ENCODE measurements around the gene ATP5F1C.

DNA sequence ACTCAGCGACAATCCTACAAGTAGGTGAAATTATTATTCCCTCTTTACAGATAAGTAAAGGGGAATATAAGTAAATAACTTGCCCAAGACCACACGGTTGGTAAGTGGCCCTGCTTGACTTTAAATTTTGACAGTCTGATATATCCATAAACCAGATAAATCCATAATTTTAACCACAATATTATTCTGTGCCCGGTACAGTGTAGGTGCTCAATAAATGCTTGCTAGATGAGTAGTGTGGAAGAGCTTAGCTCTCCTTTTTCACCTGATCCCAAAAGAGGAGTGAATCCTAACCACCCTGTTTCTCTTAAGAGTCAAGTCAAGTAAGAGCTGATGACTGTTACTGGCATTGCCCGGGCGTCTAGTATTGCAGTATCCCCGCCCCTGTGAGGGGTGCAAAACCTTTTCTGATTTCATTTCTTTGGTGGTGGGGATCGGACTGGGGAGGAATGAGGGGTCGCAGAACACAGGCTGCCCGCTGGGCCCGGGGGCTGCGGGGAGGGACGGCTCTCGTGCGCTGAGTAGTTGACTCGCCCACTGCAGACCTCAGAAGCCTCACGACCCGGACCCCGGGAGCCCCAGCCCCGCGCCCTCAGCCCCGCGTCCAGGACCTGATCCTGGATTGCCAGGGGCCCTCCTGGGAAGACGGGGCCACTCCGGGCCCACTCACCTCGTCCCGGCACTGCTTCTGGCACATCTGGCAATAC lies 674 bp upstream of the ATP5F1C start:
- TF ChIP-seq, protein P1, sequence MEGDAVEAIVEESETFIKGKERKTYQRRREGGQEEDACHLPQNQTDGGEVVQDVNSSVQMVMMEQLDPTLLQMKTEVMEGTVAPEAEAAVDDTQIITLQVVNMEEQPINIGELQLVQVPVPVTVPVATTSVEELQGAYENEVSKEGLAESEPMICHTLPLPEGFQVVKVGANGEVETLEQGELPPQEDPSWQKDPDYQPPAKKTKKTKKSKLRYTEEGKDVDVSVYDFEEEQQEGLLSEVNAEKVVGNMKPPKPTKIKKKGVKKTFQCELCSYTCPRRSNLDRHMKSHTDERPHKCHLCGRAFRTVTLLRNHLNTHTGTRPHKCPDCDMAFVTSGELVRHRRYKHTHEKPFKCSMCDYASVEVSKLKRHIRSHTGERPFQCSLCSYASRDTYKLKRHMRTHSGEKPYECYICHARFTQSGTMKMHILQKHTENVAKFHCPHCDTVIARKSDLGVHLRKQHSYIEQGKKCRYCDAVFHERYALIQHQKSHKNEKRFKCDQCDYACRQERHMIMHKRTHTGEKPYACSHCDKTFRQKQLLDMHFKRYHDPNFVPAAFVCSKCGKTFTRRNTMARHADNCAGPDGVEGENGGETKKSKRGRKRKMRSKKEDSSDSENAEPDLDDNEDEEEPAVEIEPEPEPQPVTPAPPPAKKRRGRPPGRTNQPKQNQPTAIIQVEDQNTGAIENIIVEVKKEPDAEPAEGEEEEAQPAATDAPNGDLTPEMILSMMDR (IDR thresholded peaks at IDR 0.05), result no peak
- TF ChIP-seq POLR2AphosphoS5 (IDR thresholded peaks at IDR 0.05), result no peak
- TF ChIP-seq POLR2A (IDR thresholded peaks at IDR 0.05), result no peak
